Activated naive CD4-positive, alpha-beta T cell treated with anti-CD3 and anti-CD28 coated beads, Interleukin-2, amount 50 U/mL, for 72 hours (primary cell): ENCODE results near the gene PTX4. TPM values are rescaled to one million over a fixed set of nuclear protein-coding genes. Genes with fewer than 3 reads are reported as not detected.

ENCODE experiments used
- total RNA-seq, 2 donors: library from RNA; stranded (reverse); gene quantifications; one replicate each; pipeline ENCODE4 v1.2.3, GENCODE V29; 2022

The PTX4 gene
- total RNA-seq, 2 donors from 2014 or later: not detected

Other genes with a start within 250 kb of the PTX4 start
- gene TPSAB1, start 248.2 kb downstream of the PTX4 start, total RNA-seq: under 1 TPM; 0.64 to 0.77 TPM
- gene TPSD1, start 232.9 kb downstream of the PTX4 start, total RNA-seq: not detected
- 100 to 1,000 TPM; 205 to 246 TPM for gene UBE2I, start 179.3 kb downstream of the PTX4 start, total RNA-seq
- 1 to 10 TPM in 1 of 2 donors, under 1 TPM in 1; 0.34 to 1.9 TPM for gene BAIAP3, start 155.3 kb downstream of the PTX4 start, total RNA-seq
- gene TSR3, start 137.1 kb downstream of the PTX4 start, total RNA-seq: 10 to 100 TPM; 34.4 to 50.8 TPM
- 10 to 100 TPM; 21.7 to 25.4 TPM for gene GNPTG, start 137.0 kb downstream of the PTX4 start, total RNA-seq
- 10 to 100 TPM; 38.0 to 72.1 TPM for gene UNKL, start 74.2 kb downstream of the PTX4 start, total RNA-seq
- 10 to 100 TPM; 12.4 to 15.2 TPM for gene UQCC4, start 68.2 kb downstream of the PTX4 start, total RNA-seq
- under 1 TPM in 1 of 2 donors, not detected in 1; 0.27 TPM for gene PERCC1, start 57.9 kb downstream of the PTX4 start, total RNA-seq
- gene CCDC154, start 44.4 kb downstream of the PTX4 start, total RNA-seq: 1 to 10 TPM; 2.6 to 3.6 TPM
- gene CLCN7, start 13.9 kb downstream of the PTX4 start, total RNA-seq: 100 to 1,000 TPM in 1 of 2 donors, 10 to 100 TPM in 1; 43.2 to 138 TPM
- 10 to 100 TPM; 53.4 to 94.9 TPM for gene TELO2, start 4.4 kb upstream of the PTX4 start, total RNA-seq
- gene TMEM204, start 44.7 kb upstream of the PTX4 start, total RNA-seq: 10 to 100 TPM; 10.3 to 17.6 TPM
- gene IFT140, start 123.1 kb upstream of the PTX4 start, total RNA-seq: 10 to 100 TPM; 16.0 to 17.1 TPM
- gene CRAMP1, start 123.4 kb upstream of the PTX4 start, total RNA-seq: 10 to 100 TPM; 16.5 to 19.5 TPM
- 10 to 100 TPM; 66.5 to 74.8 TPM for gene JPT2, start 189.3 kb upstream of the PTX4 start, total RNA-seq
- 10 to 100 TPM; 76.1 to 83.6 TPM for gene MAPK8IP3, start 217.3 kb upstream of the PTX4 start, total RNA-seq